Osteoblast (primary cell): ENCODE data around the gene CCDC154. TPM values are rescaled to one million over a fixed set of nuclear protein-coding genes. Genes with fewer than 3 reads are reported as not detected.

ENCODE experiments used
- DNase-seq: peaks from one replicate; pipeline ENCODE4 v3.0.0; 2011; ENCODE audit warnings: low spot score, mixed read lengths; ENCODE audit not compliant: insufficient read length; ENCODE audit errors: missing footprints
- H2AFZ ChIP-seq: 2 replicates; pipeline ENCODE4 v1.6.0; 2011; ENCODE audit warnings: mild to moderate bottlenecking, low read length
- H3K27ac ChIP-seq: 2 replicates; pipeline ENCODE4 v1.5.1; 2011; ENCODE audit warnings: mild to moderate bottlenecking, low read depth, low read length, moderate library complexity
- H3K27me3 ChIP-seq: 2 replicates; pipeline ENCODE4 v1.6.0; 2012; ENCODE audit warnings: mild to moderate bottlenecking, control low read depth, inconsistent platforms, low read length, moderate library complexity; ENCODE audit not compliant: insufficient read depth
- H3K36me3 ChIP-seq: 2 replicates; pipeline ENCODE4 v1.5.1; 2011; ENCODE audit warnings: mild to moderate bottlenecking, low read length, control low read depth, moderate library complexity; ENCODE audit not compliant: insufficient read depth
- H3K4me1 ChIP-seq: 2 replicates; pipeline ENCODE4 v1.5.1; 2011; ENCODE audit warnings: mild to moderate bottlenecking, low read length, control low read depth, moderate library complexity; ENCODE audit not compliant: insufficient read depth
- H3K4me2 ChIP-seq: 2 replicates; pipeline ENCODE4 v1.6.0; 2011; ENCODE audit warnings: mild to moderate bottlenecking, low read length; ENCODE audit not compliant: insufficient read depth
- H3K4me3 ChIP-seq: fragments of 200-600 bp; sonication (generic); 3 replicates; pipeline ENCODE4 v1.5.1; 2012; ENCODE audit warnings: mild to moderate bottlenecking, low read length, inconsistent platforms; ENCODE audit not compliant: insufficient read depth
- H3K79me2 ChIP-seq: 2 replicates; pipeline ENCODE4 v1.6.0; 2012; ENCODE audit warnings: mild to moderate bottlenecking, low read length, control low read depth, inconsistent platforms; ENCODE audit not compliant: insufficient read depth
- H3K9me3 ChIP-seq: 2 replicates; pipeline ENCODE4 v1.5.1; 2011; ENCODE audit warnings: low read depth, low read length, control low read depth
- H4K20me1 ChIP-seq: 2 replicates; pipeline ENCODE4 v1.6.0; 2012; ENCODE audit warnings: mild to moderate bottlenecking, low read length, control low read depth; ENCODE audit not compliant: insufficient read depth
- total RNA-seq: library from RNA; depleted of rRNA; stranded (reverse); fragments of >200 nt; gene quantifications from 2 replicates; pipeline ENCODE4 v1.2.3, GENCODE V29; 2012
- TF ChIP-seq, protein P1 (sequence below): IDR thresholded peaks from 2 replicates; pipeline ENCODE4 v1.5.1; 2011; ENCODE audit warnings: mild to moderate bottlenecking, low read depth, low read length, moderate library complexity; ENCODE audit errors: extremely low read depth

Gene CCDC154
- total RNA-seq, 1 donor = 0.36 TPM

DNA sequence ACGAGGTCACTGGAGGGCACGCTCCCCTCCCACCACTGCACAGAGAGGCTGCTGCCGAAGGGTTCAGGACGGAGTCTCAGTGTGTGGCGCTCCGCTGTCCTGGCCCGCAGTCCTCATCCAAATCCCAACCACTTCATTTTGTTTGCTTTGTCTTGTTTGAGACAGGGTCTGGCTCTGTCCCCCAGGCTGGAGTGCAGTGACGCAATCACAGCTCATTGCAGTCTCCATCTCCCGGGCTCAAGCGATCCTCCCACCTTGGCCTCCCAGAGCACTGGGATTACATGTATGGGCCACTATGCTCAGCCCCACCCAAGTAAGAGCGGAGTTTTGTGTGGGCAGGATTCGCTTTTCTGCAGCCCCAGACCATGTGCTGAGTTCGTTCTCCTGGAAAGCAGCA, 42.6 kb downstream of the CCDC154 start:
- H3K4me2 ChIP-seq = no peak overlapping the region
- no peak overlapping the region for H3K4me3 ChIP-seq
- no peaks in the 10 kb centered on the region for H3K79me2 ChIP-seq
- H2AFZ ChIP-seq = no peak overlapping the region
- no peaks in the 10 kb centered on the region for H3K9me3 ChIP-seq
- no peak for DNase-seq
- H3K4me1 ChIP-seq = no peaks in the 10 kb centered on the region
- H3K27ac ChIP-seq = no peak overlapping the region
- H3K27me3 ChIP-seq = no peaks in the 10 kb centered on the region
- TF ChIP-seq, protein P1, sequence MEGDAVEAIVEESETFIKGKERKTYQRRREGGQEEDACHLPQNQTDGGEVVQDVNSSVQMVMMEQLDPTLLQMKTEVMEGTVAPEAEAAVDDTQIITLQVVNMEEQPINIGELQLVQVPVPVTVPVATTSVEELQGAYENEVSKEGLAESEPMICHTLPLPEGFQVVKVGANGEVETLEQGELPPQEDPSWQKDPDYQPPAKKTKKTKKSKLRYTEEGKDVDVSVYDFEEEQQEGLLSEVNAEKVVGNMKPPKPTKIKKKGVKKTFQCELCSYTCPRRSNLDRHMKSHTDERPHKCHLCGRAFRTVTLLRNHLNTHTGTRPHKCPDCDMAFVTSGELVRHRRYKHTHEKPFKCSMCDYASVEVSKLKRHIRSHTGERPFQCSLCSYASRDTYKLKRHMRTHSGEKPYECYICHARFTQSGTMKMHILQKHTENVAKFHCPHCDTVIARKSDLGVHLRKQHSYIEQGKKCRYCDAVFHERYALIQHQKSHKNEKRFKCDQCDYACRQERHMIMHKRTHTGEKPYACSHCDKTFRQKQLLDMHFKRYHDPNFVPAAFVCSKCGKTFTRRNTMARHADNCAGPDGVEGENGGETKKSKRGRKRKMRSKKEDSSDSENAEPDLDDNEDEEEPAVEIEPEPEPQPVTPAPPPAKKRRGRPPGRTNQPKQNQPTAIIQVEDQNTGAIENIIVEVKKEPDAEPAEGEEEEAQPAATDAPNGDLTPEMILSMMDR = no peak
- peaks cover 5% of the 10 kb centered on the region for H4K20me1 ChIP-seq
- no peaks in the 10 kb centered on the region for H3K36me3 ChIP-seq

DNA sequence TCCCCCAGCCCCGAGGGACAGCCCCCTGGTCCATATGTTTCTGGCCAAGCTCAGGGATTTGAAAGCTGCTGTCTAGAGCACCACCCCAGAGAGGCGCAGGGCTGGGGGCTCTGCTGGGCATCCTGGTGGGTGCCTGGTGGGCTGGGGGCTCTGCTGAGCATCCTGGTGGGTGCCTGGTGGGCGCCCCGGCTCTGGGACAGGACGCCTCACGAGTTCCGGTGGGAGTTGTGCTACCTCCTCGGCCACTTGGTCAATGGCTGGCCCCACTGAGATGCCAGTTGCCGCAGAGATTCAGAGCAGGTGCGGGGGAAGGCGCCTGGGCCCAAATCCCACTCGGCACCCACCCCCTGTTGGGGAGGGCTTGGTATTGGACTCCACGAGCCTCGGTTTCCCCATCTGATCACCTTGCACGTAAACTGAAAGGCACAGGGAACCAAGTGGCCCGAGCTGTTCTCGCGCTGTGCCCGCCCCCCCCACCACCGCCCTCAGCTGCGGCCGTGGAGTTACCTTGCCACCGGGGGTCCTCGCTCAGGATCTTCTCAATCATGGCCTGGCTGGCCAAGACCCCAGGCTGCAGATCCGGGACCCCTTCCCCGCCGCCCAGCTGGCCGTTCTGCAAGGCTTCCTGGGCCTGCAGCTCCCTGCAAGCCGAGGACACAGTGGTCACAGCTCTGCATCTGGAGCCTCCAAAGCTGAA, 43.1 kb downstream of the CCDC154 start:
- Histone ChIP-seq H4K20me1 (peaks cover 5% of the 10 kb centered on the region), H3K36me3 (no peaks in the 10 kb centered on the region), H3K27ac (no peak overlapping the region), H3K4me2 (no peak overlapping the region), H3K27me3 (no peaks in the 10 kb centered on the region), H2AFZ (no peak overlapping the region), H3K9me3 (no peaks in the 10 kb centered on the region), H3K79me2 (no peaks in the 10 kb centered on the region), H3K4me1 (no peaks in the 10 kb centered on the region), H3K4me3 (no peak overlapping the region)
- TF ChIP-seq, protein P1 = no peak
- no peak for DNase-seq

DNA sequence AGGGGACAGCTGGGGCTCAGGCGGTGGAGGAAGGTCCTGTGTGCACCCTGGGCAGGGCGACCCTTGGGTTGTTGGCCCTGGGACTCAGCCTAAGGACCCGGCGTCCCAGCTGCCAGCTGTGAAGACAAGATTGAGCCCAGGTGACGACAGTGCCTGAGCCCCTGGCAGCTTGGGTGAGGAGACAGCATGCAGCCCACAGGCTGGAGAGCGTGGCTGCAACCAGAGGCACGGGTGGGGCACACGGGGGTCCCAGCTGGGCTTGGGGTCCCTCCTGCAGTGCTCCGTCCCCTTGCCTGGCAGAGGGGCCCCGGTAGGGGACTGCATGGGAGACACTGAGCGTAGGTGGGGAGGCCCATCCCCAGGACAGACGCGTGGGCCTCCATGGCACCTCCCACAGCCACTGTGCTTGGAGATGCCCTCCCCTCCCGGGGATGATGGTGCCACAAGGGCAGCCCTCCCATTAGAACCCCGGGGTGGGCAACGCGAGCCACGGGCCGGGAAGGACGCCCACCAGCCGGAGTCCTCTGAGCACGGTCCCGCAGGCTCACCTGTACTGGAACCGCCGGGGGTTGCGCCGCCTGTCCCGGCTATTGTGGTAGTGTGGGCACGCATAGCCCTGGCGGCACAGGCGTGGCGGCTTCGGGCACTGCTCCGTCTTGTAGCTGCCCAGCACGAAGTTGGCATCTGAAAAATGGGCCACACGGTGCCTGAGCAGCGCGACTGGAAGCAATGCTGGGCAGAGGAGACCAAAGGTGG, 45.4 kb downstream of the CCDC154 start:
- H3K27ac ChIP-seq = no peak overlapping the region
- no peak overlapping the region for H3K4me3 ChIP-seq
- TF ChIP-seq, protein P1 = no peak
- DNase-seq = no peak
- H3K4me1 ChIP-seq = no peaks in the 10 kb centered on the region
- H3K79me2 ChIP-seq = no peaks in the 10 kb centered on the region
- H4K20me1 ChIP-seq = no peaks in the 10 kb centered on the region
- no peak overlapping the region for H2AFZ ChIP-seq
- H3K36me3 ChIP-seq = no peaks in the 10 kb centered on the region
- no peak overlapping the region for H3K4me2 ChIP-seq
- H3K27me3 ChIP-seq = no peaks in the 10 kb centered on the region
- H3K9me3 ChIP-seq = no peaks in the 10 kb centered on the region

DNA sequence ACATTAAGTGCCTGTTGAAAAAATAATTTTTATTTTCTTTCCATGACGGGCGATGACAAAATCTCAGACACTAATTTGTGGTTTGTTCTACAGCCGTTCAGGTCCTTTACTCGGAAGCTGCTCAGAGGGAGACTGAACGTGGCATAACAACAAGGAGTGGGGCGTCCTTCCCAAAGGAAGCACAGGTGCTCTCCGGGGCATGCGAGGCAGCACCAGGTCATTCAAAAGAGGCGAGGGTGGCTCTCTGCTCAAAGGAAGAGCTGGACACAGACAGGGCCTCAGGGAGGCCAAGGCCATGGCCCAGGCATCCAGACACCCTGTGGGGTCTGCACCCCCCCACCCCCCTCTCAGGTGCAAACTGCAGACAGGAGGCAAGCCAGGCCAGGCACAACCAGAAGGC, 46.0 kb downstream of the CCDC154 start:
- Histone ChIP-seq H3K36me3 (no peaks in the 10 kb centered on the region), H3K4me1 (no peaks in the 10 kb centered on the region), H4K20me1 (no peaks in the 10 kb centered on the region), H2AFZ (no peak overlapping the region), H3K4me3 (no peak overlapping the region), H3K27me3 (no peaks in the 10 kb centered on the region), H3K79me2 (no peaks in the 10 kb centered on the region), H3K27ac (no peak overlapping the region), H3K4me2 (no peak overlapping the region), H3K9me3 (no peaks in the 10 kb centered on the region)
- TF ChIP-seq, protein P1 = no peak
- DNase-seq = no peak
